Mesothelial cell of epicardium (in vitro differentiated cells): Measurements from ENCODE around the gene VPS72. TPM values are rescaled to one million over a fixed set of nuclear protein-coding genes. Genes with fewer than 3 reads are reported as not detected.

Experiments used
- DNase-seq, 2 experiments: peaks; one replicate each; pipeline ENCODE4 v3.0.0; 2021; ENCODE audit warnings: low spot score in 2 of 2; ENCODE audit not compliant: unreplicated experiment in 2 of 2
- H3K27ac Mint-ChIP-seq: 2 replicates; pipeline ENCODE4 v1.8.0; 2021; ENCODE audit warnings: mixed read lengths
- H3K27me3 Mint-ChIP-seq: 2 replicates; pipeline ENCODE4 v1.8.0; 2021; ENCODE audit warnings: low read depth, mixed read lengths
- H3K36me3 Mint-ChIP-seq: 2 replicates; pipeline ENCODE4 v1.8.0; 2021; ENCODE audit warnings: mixed read lengths
- H3K4me1 Mint-ChIP-seq: 2 replicates; pipeline ENCODE4 v1.8.0; 2021; ENCODE audit warnings: mixed read lengths
- H3K4me3 Mint-ChIP-seq: 2 replicates; pipeline ENCODE4 v1.8.0; 2021; ENCODE audit warnings: mild to moderate bottlenecking, moderate library complexity, mixed read lengths
- H3K9me3 Mint-ChIP-seq: 2 replicates; pipeline ENCODE4 v1.8.0; 2021; ENCODE audit warnings: mixed read lengths
- total RNA-seq: library from RNA; stranded (reverse); gene quantifications from 3 replicates; pipeline ENCODE4 v1.2.1, GENCODE V29; 2021
- TF ChIP-seq, protein P1 (sequence below): fragments of 200-600 bp; sonication (generic); IDR thresholded peaks from one replicate; pipeline ENCODE4 v1.5.0; 2021; ENCODE audit warnings: antibody characterized with exemption; ENCODE audit not compliant: unreplicated experiment

The VPS72 gene
- total RNA-seq, 1 donor from 2014 or later, result 87.2 TPM

DNA sequence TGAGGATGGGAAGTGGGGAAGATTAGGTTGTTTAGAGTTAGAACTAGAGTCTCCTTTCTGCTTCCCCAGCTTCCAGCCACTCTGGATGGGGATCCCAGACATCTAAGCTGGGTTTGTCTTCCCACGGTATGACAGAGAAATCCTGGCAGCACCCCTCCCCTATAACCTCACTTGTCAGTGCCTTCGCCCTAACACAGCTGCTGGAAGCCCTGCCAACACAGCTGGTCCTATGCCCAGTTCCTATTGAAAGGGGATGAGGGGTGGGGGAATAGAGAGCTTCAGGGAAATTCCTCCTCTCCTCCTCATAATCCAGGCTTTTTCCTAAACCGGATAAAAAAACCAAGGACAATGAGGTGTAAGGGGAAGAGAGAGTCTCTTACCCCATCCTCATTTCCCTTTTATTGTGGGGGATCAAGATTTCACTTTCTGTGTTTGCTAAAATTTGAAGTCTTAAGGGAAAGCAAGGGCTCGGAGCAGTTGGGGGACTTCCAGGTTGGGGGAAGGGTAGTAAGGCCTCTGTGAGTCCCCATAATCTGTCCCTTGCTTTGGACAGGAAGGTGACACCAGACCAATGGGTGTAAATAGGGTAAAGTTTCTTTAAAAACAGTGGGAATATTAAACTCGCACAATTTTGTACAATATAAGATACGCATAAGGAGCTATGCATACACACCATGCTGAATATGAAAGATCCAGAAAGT lies 14.8 kb downstream of the VPS72 start:
- no peaks in the 10 kb centered on the region for H3K27me3 Mint-ChIP-seq
- no peaks in the 10 kb centered on the region for H3K9me3 Mint-ChIP-seq
- H3K4me1 Mint-ChIP-seq, result no peaks in the 10 kb centered on the region
- peaks cover 28% of the 10 kb centered on the region for H3K36me3 Mint-ChIP-seq
- no peak overlapping the region for H3K4me3 Mint-ChIP-seq
- no peak overlapping the region for H3K27ac Mint-ChIP-seq
- TF ChIP-seq, protein P1, sequence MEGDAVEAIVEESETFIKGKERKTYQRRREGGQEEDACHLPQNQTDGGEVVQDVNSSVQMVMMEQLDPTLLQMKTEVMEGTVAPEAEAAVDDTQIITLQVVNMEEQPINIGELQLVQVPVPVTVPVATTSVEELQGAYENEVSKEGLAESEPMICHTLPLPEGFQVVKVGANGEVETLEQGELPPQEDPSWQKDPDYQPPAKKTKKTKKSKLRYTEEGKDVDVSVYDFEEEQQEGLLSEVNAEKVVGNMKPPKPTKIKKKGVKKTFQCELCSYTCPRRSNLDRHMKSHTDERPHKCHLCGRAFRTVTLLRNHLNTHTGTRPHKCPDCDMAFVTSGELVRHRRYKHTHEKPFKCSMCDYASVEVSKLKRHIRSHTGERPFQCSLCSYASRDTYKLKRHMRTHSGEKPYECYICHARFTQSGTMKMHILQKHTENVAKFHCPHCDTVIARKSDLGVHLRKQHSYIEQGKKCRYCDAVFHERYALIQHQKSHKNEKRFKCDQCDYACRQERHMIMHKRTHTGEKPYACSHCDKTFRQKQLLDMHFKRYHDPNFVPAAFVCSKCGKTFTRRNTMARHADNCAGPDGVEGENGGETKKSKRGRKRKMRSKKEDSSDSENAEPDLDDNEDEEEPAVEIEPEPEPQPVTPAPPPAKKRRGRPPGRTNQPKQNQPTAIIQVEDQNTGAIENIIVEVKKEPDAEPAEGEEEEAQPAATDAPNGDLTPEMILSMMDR, result no peak
- no peak for DNase-seq

DNA sequence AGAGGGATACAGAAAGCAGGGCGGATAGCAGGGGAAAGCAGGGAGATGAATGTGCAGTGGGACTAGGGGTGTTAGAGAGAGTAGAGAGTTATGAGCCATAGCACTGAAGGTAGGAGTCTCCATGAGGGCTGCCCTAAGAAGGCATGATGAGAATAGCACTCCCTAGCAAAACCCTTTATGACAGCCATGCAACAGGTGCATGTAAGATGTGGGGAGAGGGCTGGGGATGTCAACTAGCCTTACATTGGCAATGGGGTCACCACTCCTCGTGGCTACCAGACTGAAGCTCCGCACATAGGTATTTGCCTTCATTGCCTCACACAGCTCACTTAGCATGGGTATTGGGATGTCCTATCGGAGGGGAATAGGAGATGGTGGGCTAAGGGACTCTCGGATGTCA lies 18.8 kb downstream of the VPS72 start:
- TF ChIP-seq, protein P1, result no peak
- Mint-ChIP-seq H3K4me1 (peaks cover 6% of the 10 kb centered on the region), H3K9me3 (no peaks in the 10 kb centered on the region), H3K27ac (no peak overlapping the region), H3K4me3 (no peak overlapping the region), H3K27me3 (no peaks in the 10 kb centered on the region), H3K36me3 (peaks cover 11% of the 10 kb centered on the region)
- no peak for DNase-seq

DNA sequence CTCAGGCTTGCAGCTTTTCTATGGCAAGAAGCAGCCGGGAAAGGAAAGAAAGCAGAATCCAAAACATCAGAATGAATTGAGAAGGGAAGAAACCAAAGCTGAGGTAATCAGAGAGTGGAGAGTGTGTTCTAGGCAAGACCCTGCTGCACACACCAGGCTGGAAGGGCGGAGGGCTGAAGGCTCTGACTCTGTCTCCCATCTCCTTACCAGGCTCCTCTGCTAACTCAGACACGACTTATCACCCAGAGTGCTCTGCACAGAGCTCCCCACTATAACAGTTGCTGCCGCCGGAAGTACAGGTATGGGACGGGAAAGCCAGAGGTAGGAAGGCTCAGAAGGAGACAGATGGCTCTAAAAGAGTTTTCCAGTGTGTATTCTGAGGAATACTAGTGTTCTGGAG lies 22.9 kb downstream of the VPS72 start:
- no peaks in the 10 kb centered on the region for H3K9me3 Mint-ChIP-seq
- H3K27ac Mint-ChIP-seq, result peak overlapping the region; percentile 98
- H3K27me3 Mint-ChIP-seq, result peaks cover 2% of the 10 kb centered on the region
- H3K4me1 Mint-ChIP-seq, result peaks cover 22% of the 10 kb centered on the region
- peak overlapping the region; percentile 98 for H3K4me3 Mint-ChIP-seq
- DNase-seq, result no peak
- peaks cover 8% of the 10 kb centered on the region for H3K36me3 Mint-ChIP-seq
- TF ChIP-seq, protein P1, result no peak

DNA sequence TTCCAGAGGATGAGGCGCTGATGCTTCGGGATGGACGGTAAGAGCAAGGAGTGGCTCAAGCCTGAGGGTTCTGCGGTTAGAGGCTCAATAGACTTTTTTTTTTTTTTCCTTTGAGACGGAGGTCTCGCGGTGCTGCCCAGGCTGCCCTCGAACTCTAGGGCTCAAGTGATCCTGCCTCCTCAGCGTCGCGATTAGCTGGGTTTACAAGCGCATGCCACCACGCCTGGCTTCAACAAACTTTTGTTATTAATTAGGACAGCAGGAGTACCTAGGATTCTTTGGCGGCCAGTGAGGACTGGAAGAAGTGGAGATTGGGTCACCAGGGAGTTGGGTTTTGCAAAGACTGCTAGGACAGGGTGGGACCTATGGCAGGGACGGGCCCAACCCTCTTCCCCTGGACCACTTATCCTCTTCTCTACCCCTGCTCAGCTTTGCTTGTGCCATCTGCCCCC lies 23.5 kb downstream of the VPS72 start:
- TF ChIP-seq, protein P1, result no peak
- peak overlapping the region; percentile 98 for H3K27ac Mint-ChIP-seq
- H3K4me1 Mint-ChIP-seq, result peaks cover 22% of the 10 kb centered on the region
- no peak for DNase-seq
- H3K4me3 Mint-ChIP-seq, result peak overlapping the region; percentile 98
- H3K36me3 Mint-ChIP-seq, result peaks cover 13% of the 10 kb centered on the region
- H3K27me3 Mint-ChIP-seq, result peaks cover 2% of the 10 kb centered on the region
- no peaks in the 10 kb centered on the region for H3K9me3 Mint-ChIP-seq

DNA sequence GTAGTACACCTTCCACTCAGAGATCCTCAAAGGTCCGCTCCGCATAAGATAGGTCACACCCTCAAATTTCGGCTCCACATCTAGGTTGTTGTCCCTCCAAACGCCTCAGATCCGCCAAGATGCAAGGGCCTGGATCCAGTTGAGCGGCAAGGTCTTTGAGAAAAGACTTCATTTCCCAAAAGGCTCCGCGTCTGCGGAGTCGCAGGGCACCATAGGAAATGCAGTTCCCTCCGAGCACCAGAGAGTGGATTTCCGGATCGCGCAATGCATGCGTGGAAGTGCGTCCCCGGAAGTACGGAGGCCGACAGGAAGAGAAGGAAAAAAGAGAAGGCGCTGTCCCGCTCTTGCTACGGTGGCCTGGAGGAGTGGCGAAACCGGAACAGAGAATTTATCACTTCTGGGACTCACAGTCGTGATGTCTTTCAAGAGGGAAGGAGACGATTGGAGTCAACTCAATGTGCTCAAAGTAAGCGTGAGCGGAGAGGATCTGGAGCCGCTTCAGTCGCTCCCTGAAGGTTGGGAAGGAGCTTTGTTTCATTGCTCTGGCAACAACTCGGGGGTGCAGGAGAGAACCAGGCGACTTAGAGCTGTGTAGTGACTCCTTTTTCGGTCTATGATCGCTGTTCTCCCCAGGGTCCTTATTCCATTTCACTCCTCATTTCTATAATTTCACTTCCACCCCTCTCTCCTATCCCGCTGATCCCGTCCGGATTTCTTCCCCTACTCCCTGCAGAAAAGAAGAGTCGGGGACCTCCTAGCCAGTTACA lies 24.1 kb downstream of the VPS72 start, which contains the start of the genes LYSMD1 and SCNM1:
Gene LYSMD1, minus strand, starts transcription at position 165 of the 767 bp plus-strand sequence. CDS start 644 bp downstream, outside the sequence.
Gene SCNM1, plus strand, starts transcription at position 407 of the 767 bp plus-strand sequence. Its CDS starts 9 bp downstream, at position 416.
- Mint-ChIP-seq H3K27me3 (peaks cover 2% of the 10 kb centered on the region), H3K36me3 (peaks cover 15% of the 10 kb centered on the region), H3K4me3 (peak within 1 kb of the TSS; percentile 98), H3K9me3 (no peaks in the 10 kb centered on the region), H3K27ac (peak within 1 kb of the TSS; percentile 98), H3K4me1 (peaks cover 22% of the 10 kb centered on the region)
- peak; percentile 80 to 87 for DNase-seq
- TF ChIP-seq, protein P1, result no peak
